GM18502 (cell line): ENCODE data around the gene GP1BA.

Source experiments
- ATAC-seq: cut with Tn5 transposase; IDR thresholded peaks from one replicate; pipeline ENCODE4 v1.9.1; 2021; ENCODE audit warnings: mild to moderate bottlenecking; ENCODE audit not compliant: unreplicated experiment, poor library complexity

GP1BA gene

DNA sequence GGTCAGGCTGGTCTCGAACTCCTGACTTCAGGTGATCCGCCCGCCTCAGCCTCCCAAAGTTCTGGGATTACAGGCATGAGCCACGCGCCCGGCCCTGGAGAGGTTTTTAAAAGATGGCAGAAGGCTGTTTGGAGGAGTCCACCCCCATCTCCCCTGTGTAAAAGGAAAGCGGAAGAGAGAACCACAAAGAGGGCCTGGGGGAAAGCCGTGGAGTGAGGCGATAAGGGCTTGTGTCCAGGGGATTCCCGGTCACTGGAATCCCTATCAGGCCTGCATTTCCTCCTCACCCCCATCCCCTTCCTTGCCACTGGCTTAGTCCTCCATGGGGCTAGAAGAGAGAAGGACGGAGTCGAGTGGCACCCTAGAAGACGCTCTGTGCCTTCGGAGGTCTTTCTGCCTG, at the start of gene GP1BA:
Gene GP1BA, plus strand, starts transcription at position 315 of the 400 bp plus-strand sequence. CDS start 328 bp downstream, outside the sequence.
- no peak for ATAC-seq

DNA sequence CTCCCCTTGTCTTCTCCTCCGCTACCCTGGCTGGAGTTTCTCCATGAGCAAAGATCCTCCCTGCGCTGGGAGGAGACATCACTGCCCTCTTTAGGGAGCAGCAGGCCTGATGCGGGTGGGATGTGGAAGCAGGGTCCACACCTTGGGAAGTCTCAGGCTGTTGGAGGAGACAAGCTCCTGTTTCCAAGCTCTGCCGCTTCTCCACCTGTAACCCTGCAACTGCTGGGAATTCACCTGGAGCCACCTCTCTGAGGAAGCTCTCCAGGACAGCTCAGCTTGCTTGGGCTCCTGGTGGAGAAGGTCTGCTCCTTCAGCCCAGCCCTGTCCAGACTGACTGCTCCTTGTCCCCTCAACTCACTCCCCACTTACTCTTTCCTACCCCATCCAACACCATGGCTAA, 47.6 kb upstream of the GP1BA start:
- no peak for ATAC-seq

DNA sequence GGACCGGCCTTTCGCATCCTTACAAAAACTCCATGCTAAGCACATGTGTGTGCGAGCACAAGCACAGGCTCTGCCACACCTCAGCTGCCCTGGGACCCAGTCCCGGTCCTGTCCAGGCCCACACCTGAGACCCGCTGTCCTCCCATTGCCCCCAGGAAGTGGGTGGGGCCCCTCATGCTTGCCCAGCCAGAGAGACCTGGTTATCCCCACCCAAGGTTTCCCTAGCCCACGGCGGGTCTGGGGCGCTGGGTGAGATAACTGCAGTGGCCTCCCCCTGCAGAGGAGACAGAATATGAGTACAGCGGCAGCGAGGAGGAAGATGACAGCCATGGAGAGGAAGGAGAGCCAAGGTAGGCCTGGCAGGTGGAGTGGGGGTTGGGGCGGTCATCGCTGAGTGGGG, 45.2 kb upstream of the GP1BA start:
- ATAC-seq, result no peak

DNA sequence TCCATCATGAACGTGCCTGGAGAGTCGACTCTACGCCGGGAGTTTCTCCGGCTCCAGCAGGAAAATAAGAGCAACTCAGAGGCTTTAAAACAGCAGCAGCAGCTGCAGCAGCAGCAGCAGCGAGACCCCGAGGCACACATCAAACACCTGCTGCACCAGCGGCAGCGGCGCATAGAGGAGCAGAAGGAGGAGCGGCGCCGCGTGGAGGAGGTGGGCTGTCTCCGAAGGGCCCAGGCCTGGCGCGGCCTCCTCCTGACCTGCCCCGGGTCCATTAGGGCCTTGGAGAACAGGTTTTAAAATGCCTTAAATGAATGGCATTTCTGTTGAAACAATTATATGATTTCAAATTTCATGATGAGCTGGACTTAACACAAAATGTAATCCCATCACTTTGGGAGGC, 44.5 kb upstream of the GP1BA start:
- no peak for ATAC-seq

- ATAC-seq, result no peak
Observed at GRCh38 chr17:4891411-4892410, 40.4 kb upstream of the GP1BA start.

DNA sequence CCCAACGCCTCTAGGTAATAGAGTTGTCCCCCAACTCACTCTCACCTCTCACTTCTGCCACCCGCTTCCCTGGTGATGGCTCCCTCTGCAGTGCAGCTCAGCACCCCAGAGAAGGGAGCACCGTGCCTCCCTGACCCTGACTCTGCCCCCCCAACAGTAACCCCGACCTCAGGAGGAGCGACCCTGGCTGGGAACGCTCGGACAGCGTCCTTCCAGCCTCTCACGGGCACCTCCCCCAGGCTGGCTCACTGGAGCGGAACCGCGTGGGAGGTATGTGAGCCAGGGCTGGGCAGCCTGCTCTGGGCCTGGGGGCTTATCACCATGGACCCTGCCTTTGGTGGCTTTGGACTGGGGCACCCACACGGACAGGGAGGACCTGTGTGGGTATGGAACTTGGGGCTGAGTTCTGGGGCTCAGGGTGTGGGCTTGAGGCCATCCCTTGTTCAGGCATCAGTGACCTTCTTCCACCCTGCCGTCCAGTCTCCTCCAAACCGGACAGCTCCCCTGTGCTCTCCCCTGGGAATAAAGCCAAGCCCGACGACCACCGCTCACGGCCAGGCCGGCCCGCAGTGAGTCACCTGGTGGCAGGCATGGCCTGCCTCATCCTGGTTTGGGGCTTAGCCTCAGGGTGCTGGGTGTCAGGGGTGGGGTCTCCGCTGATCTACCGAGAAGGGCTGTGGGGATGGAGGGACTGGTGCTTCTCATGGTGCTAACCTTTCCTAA, 39.4 kb upstream of the GP1BA start:
- ATAC-seq, result no peak

GRCh38 chr17:4893272-4893671, 38.8 kb upstream of the GP1BA start:
- no peak for ATAC-seq

- no peak for ATAC-seq
Observed at GRCh38 chr17:4893721-4894560, 38.1 kb upstream of the GP1BA start.

DNA sequence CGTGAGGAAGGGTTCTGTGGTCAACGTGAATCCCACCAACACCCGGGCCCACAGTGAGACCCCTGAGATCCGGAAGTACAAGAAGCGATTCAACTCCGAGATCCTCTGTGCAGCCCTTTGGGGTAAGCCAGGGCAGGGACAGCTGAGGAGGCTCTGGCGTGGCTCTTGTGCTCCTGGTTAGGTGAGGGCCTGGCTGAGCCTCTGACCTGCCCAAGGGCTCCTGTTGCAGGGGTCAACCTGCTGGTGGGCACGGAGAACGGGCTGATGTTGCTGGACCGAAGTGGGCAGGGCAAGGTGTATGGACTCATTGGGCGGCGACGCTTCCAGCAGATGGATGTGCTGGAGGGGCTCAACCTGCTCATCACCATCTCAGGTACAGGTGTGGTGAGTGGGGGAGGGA, 37.0 kb upstream of the GP1BA start:
- no peak for ATAC-seq

GRCh38 chr17:4895657-4896331, 36.3 kb upstream of the GP1BA start:
- no peak for ATAC-seq

- ATAC-seq, result no peak
Observed at GRCh38 chr17:4896332-4897197, 35.5 kb upstream of the GP1BA start.

- no peak for ATAC-seq
Observed at GRCh38 chr17:4897198-4897687, 34.8 kb upstream of the GP1BA start.

- no peak for ATAC-seq
Observed at GRCh38 chr17:4897785-4898184, 34.3 kb upstream of the GP1BA start.

DNA sequence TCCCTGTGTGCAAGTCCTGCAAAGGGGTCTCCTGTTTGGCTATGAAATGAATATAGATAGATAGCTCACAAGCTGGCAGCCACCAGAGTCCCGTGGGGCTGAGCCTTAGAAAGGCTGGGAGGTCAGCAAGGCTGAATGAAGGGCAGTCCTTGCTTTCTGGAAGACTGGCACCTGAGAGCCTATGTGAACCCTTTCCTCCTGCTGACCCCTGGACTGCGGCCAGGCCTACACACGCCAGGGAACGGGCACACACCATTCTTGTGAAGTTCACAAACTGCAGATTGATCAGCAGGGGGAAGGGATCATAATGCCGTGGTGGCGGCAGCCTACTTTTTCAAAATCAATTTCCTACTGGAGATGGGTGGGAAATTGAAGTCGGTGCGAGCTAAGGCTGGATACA, 33.7 kb upstream of the GP1BA start:
- ATAC-seq, result no peak

DNA sequence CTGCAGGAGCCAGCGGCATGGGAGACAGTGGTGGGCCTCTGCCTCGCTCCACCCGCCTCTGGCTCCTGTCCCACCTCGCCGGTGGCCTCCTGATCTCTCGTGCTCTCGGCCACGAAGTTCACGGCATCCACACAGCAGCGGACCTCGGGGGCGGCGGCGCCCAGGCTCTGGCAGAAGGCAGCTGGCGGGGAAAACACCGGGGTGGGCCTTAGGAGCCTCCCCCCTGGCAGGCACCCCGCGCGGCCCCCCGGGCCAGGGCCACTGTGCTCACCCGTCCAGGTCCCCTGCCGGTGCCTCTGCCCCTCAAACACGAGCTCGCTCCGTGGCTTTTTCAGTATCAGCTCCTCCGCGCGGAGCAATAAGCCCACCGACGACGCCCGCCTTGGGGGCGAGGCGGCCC, 33.1 kb upstream of the GP1BA start:
- peak; percentile 19 for ATAC-seq

- peak; percentile 49 for ATAC-seq
Observed at GRCh38 chr17:4899341-4900230, 32.5 kb upstream of the GP1BA start, which contains the start of gene C17orf107. TSS of gene C17orf107 (plus strand) at chr17:4899536. CDS start at chr17:4899763, 227 bp downstream.

DNA sequence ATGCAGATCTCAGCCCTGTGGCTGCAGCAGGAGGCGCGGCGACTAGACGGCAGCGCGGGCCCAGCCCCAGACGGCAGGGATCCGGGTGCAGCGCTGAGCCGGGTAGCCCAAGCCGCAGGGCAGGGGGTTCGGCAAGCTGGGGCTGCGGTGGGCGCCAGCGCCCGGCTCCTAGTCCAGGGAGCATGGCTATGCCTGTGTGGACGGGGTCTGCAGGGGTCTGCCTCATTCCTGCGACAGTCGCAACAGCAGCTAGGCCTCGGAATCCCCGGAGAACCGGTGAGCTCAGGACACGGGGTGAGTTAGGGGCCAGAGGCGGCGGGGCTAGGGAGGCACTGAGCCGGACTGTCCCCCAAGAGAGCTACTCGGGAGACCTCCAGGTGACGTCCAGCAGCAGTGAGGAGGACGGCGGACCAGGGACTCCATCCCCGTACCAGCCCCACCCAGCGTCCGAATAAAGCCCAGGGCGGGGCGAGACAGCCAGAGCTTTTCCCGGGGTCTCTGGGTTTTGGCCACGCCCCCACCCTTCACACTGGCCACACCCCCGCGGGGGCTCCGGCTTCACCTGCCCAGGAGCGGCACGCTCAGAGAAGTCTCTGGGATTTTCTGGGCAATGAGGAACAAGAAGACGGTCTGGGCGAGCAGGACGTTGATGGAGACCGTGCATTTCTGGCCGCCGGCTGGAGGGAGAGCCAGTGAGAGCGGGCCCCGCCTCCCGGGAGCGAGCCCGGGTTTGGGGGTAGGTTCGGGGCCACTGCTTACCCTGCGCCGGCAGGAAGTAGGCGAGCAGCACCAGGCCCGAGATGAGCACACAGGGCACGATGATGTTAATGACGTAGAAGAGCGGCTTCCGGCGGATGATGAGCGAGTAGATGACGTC, 31.6 kb upstream of the GP1BA start:
- no peak for ATAC-seq
